ENCODE data around the gene IER5. TPM values are rescaled to one million over a fixed set of nuclear protein-coding genes. Genes with fewer than 3 reads are reported as not detected.

IER5 gene
- total and polyA plus RNA-seq, 9 of the 15 experiments (the other 6 are each of a cell fraction or from before 2014, with no cell fraction given), result 2.4 to 32.1 (median 12.0) TPM

DNA sequence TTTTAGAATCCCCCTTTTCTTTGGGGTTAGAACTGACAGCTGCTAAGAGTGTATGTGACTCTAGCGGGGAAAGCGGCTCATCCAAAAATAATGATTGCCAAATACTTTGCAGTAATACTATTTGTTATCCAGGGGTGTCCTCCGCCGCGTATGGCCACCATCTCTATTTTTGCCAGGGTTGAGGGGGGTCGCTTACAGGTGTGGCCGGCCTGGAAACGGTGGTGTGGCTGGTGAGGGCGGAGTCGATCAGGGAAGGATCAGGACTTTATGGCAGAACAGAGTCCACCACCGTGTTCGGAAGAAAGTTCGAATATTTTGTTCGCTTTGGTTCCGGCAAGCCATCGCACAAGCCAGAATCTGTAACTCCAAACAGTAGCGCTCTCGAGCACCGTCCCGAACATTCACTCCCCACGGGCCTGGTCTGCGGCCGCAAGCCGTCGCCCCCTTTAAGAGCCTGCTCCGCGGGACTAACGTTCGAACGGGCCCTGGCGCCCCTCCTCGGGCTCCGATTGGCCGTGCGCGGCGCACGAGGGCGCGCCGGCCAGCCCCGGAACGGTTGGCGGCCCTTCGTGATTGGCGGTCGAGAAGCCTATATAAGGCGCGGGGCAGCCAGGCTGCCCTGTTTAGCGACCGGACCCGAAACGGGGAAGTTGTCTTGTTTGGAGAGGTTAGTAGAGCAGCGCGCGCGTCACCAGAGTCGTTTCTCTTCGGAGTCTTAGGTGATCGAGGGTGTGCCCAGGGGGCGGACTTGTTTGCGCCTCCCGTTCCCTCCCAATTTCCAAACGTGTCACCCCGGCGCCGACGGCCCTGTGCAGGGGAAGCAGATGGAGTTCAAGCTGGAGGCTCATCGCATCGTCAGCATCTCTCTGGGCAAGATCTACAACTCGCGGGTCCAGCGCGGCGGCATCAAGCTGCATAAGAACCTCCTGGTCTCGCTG is at the start of gene IER5 (continued):
- TF ChIP-seq, protein P1, sequence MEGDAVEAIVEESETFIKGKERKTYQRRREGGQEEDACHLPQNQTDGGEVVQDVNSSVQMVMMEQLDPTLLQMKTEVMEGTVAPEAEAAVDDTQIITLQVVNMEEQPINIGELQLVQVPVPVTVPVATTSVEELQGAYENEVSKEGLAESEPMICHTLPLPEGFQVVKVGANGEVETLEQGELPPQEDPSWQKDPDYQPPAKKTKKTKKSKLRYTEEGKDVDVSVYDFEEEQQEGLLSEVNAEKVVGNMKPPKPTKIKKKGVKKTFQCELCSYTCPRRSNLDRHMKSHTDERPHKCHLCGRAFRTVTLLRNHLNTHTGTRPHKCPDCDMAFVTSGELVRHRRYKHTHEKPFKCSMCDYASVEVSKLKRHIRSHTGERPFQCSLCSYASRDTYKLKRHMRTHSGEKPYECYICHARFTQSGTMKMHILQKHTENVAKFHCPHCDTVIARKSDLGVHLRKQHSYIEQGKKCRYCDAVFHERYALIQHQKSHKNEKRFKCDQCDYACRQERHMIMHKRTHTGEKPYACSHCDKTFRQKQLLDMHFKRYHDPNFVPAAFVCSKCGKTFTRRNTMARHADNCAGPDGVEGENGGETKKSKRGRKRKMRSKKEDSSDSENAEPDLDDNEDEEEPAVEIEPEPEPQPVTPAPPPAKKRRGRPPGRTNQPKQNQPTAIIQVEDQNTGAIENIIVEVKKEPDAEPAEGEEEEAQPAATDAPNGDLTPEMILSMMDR (IDR thresholded peaks at IDR 0.05 in 2 of 3, conservative IDR thresholded peaks at IDR 0.05 in 1 of 3; ENCODE audit: insufficient read depth in 2 of 3, low read depth in 1 of 3, low read length in 3 of 3), result no peak; a peak in 1 of 6 replicates
- TF ChIP-seq ZNF232 (CRISPR knock-in tag; IDR thresholded peaks at IDR 0.05) (no peak; the same call in 1 of the 2 replicates), GTF2E2 (tag; IDR thresholded peaks at IDR 0.05) (peak; percentile 99), MCM5 (IDR thresholded peaks at IDR 0.05; ENCODE audit: low read depth) (no peak), PCBP2 (IDR thresholded peaks at IDR 0.05; ENCODE audit: low read depth, low read length, poor library complexity, severe bottlenecking) (no peak), DNMT1 (IDR thresholded peaks at IDR 0.05) (no peak), POLR2AphosphoS2 (IDR thresholded peaks at IDR 0.05; ENCODE audit: low read length) (peak; percentile 94), ZNF24 (IDR thresholded peaks at IDR 0.05) (peak; percentile 29; the same call in 1 of the 2 replicates), PPARD (CRISPR knock-in tag; IDR thresholded peaks at IDR 0.05) (no peak), SIRT6 (IDR thresholded peaks at IDR 0.05; ENCODE audit: low read depth, low read length) (no peak)
- TF ChIP-seq, protein P2, sequence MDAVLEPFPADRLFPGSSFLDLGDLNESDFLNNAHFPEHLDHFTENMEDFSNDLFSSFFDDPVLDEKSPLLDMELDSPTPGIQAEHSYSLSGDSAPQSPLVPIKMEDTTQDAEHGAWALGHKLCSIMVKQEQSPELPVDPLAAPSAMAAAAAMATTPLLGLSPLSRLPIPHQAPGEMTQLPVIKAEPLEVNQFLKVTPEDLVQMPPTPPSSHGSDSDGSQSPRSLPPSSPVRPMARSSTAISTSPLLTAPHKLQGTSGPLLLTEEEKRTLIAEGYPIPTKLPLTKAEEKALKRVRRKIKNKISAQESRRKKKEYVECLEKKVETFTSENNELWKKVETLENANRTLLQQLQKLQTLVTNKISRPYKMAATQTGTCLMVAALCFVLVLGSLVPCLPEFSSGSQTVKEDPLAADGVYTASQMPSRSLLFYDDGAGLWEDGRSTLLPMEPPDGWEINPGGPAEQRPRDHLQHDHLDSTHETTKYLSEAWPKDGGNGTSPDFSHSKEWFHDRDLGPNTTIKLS (IDR thresholded peaks at IDR 0.05; ENCODE audit: borderline replicate concordance, low read depth), result peak; percentile 48; the same call in 1 of the 2 replicates
- TF ChIP-seq, protein P3, sequence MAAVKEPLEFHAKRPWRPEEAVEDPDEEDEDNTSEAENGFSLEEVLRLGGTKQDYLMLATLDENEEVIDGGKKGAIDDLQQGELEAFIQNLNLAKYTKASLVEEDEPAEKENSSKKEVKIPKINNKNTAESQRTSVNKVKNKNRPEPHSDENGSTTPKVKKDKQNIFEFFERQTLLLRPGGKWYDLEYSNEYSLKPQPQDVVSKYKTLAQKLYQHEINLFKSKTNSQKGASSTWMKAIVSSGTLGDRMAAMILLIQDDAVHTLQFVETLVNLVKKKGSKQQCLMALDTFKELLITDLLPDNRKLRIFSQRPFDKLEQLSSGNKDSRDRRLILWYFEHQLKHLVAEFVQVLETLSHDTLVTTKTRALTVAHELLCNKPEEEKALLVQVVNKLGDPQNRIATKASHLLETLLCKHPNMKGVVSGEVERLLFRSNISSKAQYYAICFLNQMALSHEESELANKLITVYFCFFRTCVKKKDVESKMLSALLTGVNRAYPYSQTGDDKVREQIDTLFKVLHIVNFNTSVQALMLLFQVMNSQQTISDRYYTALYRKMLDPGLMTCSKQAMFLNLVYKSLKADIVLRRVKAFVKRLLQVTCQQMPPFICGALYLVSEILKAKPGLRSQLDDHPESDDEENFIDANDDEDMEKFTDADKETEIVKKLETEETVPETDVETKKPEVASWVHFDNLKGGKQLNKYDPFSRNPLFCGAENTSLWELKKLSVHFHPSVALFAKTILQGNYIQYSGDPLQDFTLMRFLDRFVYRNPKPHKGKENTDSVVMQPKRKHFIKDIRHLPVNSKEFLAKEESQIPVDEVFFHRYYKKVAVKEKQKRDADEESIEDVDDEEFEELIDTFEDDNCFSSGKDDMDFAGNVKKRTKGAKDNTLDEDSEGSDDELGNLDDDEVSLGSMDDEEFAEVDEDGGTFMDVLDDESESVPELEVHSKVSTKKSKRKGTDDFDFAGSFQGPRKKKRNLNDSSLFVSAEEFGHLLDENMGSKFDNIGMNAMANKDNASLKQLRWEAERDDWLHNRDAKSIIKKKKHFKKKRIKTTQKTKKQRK (IDR thresholded peaks at IDR 0.05; ENCODE audit: borderline replicate concordance, low read depth, low read length), result no peak
- TF ChIP-seq, protein P4, sequence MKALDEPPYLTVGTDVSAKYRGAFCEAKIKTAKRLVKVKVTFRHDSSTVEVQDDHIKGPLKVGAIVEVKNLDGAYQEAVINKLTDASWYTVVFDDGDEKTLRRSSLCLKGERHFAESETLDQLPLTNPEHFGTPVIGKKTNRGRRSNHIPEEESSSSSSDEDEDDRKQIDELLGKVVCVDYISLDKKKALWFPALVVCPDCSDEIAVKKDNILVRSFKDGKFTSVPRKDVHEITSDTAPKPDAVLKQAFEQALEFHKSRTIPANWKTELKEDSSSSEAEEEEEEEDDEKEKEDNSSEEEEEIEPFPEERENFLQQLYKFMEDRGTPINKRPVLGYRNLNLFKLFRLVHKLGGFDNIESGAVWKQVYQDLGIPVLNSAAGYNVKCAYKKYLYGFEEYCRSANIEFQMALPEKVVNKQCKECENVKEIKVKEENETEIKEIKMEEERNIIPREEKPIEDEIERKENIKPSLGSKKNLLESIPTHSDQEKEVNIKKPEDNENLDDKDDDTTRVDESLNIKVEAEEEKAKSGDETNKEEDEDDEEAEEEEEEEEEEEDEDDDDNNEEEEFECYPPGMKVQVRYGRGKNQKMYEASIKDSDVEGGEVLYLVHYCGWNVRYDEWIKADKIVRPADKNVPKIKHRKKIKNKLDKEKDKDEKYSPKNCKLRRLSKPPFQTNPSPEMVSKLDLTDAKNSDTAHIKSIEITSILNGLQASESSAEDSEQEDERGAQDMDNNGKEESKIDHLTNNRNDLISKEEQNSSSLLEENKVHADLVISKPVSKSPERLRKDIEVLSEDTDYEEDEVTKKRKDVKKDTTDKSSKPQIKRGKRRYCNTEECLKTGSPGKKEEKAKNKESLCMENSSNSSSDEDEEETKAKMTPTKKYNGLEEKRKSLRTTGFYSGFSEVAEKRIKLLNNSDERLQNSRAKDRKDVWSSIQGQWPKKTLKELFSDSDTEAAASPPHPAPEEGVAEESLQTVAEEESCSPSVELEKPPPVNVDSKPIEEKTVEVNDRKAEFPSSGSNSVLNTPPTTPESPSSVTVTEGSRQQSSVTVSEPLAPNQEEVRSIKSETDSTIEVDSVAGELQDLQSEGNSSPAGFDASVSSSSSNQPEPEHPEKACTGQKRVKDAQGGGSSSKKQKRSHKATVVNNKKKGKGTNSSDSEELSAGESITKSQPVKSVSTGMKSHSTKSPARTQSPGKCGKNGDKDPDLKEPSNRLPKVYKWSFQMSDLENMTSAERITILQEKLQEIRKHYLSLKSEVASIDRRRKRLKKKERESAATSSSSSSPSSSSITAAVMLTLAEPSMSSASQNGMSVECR (CRISPR knock-in tag; IDR thresholded peaks at IDR 0.05), result peak; percentile 88
- TF ChIP-seq, protein P5, sequence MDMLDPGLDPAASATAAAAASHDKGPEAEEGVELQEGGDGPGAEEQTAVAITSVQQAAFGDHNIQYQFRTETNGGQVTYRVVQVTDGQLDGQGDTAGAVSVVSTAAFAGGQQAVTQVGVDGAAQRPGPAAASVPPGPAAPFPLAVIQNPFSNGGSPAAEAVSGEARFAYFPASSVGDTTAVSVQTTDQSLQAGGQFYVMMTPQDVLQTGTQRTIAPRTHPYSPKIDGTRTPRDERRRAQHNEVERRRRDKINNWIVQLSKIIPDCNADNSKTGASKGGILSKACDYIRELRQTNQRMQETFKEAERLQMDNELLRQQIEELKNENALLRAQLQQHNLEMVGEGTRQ (CRISPR knock-in tag; IDR thresholded peaks at IDR 0.05), result peak; percentile 93
